GM21825 (cell line): ENCODE data around the gene ANGEL1.

Source experiments
- ATAC-seq: cut with Tn5 transposase; IDR thresholded peaks from one replicate; pipeline ENCODE4 v1.9.1; 2021; ENCODE audit warnings: mild to moderate bottlenecking, moderate library complexity; ENCODE audit not compliant: unreplicated experiment

Gene ANGEL1

DNA sequence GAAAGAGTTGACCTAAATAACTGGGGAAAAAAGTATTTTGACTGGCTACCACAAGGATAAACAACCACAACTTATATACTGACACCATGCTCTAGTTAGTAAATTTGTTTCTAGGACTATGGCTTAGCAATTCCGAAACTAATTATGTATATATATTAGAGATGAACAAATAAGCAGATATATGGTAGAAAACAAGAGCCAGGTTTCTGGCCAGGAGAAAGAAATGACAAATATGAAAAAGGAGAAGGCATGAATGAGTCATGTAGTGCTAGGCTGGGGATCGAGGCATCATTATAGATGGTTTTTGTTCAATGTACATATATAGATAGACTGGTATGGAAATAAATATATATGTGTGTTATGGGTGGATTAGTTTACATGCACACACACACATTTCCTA, 8.0 kb upstream of the ANGEL1 start:
- ATAC-seq = no peak

DNA sequence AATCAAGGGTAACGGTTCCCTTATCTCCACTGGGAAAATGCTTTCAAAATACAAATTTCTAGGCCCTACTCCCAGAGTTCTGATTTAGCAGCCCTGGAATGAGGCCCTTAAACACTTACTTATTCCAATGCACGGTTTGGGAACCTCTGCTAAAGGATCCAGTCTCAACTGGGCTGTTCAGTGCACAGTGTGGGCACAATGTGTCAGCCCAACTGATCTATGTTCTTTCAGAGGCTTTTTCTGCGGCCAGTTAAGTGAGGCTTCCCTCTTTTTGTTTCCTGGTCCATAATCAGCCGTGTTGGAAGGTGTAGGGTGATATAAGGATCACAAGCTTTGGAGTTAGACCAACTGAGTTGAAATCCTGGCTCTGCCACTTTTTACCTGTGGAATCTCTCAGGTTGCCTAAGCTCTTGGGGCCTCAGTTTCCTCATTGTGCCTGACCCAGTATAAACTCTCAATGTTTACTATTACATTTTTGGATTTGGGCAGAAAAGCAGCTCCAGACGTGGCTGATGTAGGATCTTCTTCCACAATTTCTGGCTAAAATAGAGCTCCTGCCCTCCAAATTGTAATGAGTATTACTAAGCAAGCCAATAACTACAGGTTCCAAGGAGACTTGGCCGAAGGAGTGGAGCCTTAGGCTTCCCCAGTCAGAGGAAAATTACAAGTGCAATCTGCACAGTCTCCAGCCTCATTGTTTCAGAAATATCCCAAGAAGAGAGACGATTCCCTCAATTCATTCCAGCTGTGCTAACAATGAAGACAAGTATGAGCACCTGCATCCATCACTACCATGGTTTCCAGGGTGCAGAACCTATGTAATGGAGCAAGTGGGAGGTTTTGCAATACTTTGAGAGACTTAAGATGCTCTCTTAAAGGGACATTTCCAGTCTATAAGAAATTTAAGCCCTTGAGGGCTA, 2.3 kb upstream of the ANGEL1 start:
- ATAC-seq = no peak

DNA sequence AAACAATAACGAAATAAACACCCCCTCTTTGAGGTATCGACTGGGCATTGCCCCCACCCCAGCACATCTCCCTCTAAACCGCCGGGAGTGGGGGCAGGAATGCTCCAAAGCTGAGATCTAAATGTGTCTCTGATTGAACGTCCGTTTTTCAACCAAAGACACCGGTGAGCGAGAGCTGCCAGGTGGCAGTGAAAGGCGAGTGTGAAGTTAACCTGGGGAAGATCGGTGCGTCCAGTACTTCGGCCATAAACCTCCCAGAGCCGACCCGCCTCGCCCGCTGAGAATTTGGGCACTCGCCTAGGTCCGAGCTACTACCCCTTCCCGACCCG, 625 bp downstream of the ANGEL1 start:
- no peak for ATAC-seq

DNA sequence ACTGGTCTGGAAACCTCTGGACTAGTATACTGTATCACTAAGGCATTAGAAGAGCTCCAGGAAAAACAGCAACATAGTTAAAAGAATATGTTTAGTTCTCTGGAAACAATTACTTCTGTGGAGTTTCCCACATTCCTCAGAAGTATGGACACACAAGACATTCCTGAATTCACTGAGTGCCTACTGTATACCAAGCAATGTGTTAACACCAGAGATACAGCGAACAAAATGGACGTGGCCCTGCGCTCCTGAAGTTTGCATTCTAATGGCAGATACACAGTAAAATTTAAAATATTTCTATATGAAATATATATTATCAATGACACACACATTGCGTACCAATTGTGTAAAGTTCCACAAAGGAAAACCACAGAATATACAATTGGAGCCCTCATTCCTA, 1.1 kb downstream of the ANGEL1 start:
- ATAC-seq = no peak

DNA sequence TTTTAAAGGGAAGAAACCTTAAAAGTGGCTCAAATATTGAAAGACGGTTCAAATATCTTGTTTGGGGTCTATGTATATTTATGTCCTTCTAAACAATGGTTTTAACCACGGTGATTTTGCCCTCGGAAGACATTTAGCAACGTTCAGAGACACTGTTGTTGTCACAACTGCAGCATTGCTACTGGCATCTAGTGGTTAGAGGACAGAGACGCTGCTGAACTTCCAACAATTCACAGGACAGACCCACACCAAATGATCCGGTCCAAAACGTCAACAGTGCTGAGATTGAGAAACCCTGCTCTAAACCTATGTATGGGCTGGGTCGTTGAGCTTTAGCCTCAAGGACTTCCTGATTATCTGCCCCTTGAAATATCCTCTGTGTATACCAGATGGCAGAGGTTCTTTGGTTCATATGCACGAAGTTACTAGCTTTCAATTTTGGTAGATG, 1.7 kb downstream of the ANGEL1 start:
- no peak for ATAC-seq

DNA sequence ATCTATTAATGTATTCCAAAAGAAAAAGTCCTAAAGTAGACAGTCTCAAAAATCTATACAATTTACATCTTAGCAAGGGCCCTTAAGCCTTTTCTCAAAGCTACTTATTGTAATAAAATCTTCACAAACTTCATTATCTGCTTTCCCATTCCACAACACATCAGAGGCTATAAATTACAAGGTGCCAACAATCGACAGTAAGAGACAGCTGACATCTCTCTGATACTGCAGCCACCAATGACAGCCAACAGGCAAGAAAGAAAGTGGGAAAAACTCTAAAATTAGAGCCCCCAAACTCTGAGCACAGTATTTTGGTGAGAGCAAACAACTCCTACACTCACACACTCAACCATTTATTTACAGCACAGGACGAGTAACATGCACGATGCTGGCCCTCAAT, 2.2 kb downstream of the ANGEL1 start:
- ATAC-seq = no peak

DNA sequence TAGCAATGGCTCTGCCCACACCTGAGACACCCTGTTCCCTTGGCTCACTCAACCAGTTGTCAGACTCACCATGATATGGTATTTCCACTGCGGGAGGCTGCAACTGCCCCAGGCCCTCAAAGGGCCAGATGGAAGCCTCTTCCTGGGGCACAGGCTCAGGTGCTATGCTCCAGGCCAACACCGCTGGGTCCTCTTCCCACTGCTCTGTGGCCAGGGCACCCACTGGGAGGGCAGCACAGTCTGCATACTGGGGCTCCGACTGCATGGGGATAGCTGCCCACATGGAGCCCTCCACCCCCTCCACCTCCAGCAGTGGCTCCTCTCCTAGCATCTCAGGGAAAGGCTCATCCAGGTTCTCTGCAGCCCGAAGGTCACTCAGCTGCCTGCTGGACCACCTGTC, 3.7 kb downstream of the ANGEL1 start:
- no peak for ATAC-seq

DNA sequence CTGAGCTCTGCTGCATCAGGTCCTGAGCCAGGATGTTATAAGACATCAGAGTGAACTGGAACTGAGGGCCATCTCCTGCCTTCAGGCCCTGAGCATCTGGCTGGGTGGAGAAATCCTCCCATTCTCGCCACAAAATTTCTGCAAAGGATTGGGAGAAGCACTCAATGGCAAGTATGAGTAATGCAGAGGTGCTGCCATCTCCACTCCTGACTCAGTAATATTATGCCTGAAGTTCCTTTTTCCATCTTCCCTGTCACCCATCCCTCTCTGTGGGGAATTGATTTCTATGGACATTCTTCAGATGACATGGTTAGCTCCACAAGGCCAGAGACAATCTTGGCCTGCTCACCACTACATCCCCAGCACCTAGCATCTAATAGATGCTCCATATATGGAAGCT, 4.7 kb downstream of the ANGEL1 start:
- no peak for ATAC-seq

DNA sequence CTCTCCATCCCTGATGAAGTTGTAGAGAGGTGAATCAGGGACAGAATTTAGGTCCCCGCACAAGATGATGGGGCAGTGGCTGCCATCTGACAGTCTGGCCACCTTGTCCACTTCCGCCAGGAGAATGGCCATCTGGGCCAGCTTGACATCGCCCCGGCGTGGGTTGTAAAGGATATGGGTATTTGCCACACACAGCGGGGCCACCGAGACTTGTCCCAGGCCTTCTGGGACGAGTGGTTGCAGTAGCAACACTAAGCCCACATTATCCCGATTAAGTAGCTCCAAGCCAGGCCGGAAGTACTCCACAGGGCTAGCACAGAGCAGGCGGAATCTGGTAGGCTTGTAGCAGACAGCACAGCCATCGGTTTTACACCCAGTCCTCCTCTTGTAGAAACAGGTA, 6.2 kb downstream of the ANGEL1 start:
- ATAC-seq = no peak

DNA sequence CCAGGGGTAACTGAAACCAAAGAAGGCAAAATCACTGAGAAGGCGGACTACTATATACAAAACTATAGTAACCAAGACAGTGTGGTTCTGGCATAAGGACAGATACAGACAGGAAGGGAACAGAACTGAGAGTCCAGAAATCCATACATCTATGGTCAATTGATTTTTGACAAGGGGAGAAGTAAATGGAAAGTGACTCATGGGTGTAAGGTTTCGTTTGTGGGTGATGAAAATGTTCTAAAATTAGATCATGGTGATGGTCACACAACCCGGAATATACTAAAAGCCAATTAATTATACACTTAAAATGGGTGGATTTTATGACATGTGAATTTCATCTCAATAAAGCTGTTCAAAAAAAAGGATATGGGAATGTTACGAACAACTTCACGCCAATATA, 18.7 kb downstream of the ANGEL1 start:
- no peak for ATAC-seq

DNA sequence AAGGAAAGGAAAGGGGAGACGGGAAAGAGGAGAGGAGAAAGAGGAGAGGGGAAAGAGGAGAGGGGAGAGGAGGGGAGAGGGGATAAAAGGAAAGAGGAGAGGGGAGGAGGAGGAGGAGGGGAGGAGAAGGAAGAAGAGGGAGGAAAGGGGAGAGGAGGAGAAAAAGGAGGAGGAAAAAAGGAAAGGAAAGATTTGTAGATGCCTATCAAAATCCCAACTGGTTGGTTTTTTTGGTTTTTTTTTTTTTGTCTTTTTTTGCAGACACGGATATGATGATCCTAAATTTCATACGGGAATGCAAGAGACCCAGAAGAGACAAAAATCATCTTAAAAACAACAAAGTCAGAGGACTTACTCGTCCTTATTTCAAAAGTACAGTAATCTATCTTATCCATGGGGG, 19.4 kb downstream of the ANGEL1 start:
- ATAC-seq = no peak

DNA sequence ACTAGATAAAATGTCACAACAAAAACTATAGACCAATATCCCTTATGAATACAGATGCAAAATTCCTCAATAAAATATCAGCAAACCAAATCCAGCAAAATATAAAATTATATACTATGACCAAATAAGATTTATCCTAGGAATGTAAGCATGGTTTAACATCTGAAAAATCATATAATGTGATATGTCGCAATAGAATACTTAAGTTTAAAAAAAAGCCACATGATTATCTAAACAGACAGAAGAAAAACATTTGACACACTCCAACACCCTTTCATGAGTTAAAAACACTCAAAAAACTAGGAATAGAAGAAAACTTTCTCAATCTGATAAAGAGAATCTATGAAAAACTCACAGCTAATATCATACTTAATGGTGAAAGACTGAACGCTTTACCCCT, 20.3 kb downstream of the ANGEL1 start:
- no peak for ATAC-seq

DNA sequence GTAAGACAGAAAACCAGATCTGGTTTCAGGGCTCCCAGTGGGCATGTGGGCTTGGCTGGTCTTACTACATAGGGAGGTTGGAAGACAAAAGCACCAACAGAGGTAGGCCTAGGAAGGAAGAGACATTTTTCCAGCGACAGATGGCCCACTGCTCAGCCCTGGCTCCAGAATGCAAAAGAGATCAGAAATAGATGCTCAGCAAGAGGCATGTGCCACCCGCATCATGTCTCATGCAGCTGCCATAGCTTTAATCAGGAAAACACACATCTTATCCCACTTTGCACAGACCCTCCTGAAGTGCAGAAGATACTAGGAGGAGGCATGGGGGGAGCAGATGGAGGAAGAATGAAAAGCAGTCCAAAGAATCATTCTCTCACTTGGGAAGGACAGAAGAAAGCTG, 26.1 kb downstream of the ANGEL1 start:
- no peak for ATAC-seq

DNA sequence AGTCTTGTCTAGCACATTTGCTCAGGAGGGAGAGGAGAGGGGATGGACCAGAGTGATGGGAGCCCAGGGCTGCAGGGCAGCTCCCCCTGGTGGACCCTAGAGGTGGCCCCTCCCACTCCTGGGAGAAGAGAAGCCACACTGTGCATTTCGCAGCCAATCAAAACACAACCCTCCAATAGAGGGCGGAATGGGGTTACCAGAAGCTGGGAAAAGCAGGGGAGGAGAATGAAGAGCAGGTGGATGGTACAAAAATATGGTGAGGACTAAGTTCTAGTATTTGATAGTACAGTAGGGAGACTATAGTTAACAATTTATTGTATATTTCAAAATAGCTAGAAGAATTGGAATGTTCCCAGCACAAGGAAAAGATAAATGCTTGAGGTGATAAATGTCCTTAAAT, 27.8 kb downstream of the ANGEL1 start:
- no peak for ATAC-seq

DNA sequence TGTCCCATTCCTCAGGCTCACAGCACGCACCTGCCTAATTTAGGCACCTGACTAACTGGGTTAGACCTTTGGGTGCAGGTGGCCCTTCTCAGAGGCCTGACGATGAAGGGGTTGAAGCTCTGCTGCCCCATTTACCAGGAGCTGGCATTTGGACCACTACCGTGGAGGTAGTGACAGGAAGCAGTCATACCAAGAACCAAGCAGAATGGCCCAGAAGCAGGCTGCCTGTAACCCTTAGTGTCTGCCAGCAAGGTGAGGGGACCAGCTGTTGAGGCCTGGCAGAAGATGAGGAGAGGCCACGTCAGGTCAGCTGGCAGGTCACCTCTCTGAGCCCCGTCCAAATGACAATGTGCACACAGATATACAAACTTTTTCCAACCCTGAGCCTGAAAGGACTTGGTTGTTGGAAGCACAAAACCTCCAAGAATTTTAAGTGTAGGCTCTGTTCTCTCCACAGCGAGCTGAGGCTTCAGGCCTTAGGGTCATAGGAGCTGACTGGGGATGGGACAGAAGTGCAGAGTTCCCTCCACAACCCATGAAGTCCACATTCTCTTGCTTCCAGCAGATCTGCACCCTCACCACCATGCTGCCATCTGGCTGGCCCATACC, 28.3 kb downstream of the ANGEL1 start:
- no peak for ATAC-seq

DNA sequence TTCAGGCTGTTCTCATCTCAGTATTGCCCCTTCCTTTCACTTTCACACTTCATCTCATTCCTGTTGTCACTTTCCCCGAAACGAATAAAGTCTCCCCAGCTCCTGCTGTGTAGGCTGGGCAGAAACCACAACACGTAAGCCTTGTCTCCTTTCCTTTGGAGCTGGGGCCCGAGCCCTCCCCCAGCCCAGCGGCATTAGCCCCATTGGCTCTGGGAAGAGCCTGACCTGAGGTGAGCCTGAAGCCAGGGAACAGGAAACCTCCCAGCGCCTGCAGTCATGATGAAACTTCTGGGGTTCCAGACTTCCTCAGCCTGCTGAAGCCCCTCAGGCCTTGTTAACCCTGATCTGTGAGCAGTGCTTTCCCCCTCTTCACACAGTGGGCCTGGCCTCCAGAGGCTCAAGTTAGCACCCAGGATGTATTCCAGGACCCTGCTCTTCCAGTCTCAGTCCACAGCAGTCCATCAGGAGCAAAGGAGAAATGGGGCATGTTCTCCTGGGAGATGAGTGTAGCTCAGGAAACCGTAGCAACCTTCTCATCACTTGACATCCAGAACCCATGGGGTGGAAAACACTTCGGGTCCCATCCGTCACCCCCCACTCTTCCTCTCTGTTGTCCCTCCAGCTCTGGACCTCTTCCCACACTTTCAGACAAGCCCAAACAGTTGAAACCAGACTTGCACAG, 29.7 kb downstream of the ANGEL1 start:
- ATAC-seq = no peak

DNA sequence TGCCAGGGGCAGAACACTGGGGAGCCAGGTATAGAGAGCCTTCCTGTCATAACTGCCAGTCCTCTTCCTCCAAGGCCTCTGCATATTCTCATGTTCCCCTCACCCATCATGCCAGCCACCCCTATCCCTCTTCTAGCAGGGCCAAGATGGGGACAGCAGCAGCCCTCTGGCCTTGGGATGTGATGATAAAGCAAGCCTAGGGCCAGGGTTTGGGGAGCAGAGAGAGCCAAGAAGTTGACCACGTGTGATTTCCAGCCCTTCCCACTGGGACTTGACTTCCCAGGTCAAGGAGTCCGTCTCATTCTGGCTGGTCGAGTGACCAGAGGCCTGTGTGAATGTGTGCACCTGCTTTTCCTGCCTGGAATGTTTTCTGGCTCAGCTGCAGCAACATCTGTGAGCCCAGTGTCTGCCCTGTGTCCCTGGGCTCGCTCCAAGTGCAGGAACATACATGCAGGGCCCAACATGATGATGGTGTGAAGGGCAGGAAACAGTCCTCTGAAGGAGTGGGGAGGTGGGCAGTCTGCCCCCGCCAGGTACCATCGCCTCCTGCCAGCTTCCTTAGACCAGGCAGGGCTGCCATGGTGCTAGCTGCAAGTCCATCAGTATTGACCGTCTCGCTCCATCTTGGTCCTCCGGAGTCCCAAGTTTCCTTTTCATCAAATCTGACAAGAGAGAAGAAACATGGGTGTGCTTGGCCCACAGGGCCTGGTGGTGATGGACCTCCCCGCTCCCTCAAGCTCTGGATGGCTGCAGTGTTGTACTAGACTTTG, 30.4 kb downstream of the ANGEL1 start:
- ATAC-seq = no peak

DNA sequence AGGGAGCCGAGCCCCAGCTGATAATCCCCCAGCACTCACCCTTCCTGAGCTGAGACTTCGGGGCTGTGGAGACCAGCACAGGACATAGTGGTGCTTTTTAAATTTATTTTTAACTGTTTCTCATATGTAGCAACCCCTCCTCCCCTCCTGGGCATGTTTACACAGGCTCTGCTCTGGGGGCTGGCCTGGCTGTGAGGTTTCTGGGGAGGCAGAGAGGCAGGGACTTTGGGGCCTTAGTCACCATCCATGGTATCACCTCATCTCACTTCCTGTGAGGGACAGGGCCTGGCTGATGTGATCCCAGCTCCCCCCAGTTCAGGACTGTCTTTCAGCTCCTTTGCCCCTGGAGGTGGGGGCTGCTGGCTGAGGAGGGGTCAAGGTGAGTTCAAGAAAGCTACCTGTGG, 31.0 kb downstream of the ANGEL1 start:
- no peak for ATAC-seq

DNA sequence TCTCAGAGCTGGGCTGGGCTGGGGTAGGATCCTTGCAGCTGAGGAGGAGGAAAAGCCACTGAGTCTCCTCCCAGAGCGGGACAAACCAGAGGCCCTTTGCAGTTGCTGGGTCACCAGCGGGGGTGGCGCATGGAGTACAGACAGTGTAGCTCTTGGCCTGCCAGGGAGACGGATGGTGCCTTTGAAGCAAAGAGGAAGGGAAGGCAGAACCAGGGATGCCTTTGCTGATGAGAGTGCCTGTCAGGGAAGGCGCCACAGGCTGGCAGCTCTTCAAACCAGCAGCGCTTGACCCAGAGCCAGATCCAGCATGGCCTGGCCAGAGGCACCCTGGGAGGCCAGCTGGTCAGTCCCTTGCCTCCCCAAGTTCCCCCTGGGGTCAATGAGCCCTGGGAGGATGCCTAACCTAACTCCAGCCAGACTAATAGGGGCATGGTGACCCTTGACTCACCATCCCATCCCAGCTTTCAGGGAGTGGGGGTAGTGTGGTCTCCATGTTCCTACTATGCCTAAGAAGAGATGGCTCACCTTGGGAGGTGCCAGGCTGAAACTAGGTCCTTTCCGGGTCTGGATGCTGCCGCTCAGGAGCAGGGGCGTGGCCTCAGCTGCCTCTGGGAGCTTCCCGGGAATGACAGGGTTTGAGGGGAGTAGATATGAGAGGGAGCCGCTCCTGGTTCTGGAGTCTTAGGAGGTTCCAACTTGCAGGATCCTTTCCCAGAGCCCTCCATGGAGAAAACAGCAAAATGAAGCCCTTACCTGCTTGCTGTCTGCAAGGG, 31.6 kb downstream of the ANGEL1 start:
- no peak for ATAC-seq

DNA sequence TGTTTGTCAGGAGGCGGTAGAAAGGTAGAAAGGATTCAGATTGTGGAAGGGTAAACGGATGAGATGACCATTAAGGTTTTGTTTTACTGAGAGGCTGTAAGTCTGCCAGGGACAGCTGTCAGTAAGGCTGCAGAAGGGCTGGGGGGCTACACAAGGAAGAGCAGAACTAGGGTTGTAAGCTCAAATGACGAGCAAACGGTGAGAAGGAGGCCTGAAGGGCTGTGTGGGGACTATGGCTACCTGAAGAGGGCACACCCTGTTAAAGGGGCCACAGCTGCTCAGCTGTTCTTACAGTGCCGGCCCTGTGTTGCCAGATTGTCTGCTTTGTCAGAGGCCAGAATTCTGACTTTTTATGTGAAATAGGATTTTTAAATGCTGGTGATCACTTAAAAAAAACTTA, 32.3 kb downstream of the ANGEL1 start:
- no peak for ATAC-seq

DNA sequence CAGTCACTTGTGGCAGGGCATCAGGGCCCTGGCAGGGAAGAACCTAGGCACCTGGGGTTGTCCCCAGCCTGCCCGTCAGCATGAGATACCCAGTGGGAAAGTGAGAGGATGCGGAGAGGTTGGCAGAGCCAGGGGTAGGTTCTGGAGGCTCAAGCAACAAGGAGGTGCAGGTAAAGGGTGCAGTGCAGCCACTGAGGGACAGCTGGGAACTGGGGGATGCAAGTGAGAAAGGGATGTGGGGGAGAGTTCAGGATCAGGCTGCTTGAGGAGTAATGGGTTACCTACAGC, 32.7 kb downstream of the ANGEL1 start:
- ATAC-seq = no peak
